Measurements from ENCODE around the gene LMBRD2.
"Not testable (repeated sequence)": the region's sequence is repeated elsewhere in the genome, so short reads cannot be mapped to it uniquely, and the experiment has no call there.

Gene LMBRD2

GRCh38 chr5:36152324-36153297, 924 bp upstream of the LMBRD2 start:
- Histone ChIP-seq H3K4me3 (peak overlapping the region; percentile 97), H3K27ac (peak overlapping the region; percentile 79)

GRCh38 chr5:36150676-36151433, 832 bp downstream of the LMBRD2 start:
- H4K20me1 ChIP-seq: 0 out of 2 replicates have a peak, but pooled peaks cover under 1% of the 10 kb centered on the region
- no peak for TF ChIP-seq Cebpa-rat (IDR thresholded peaks at IDR 0.05)
- peak overlapping the region; percentile 97 for H3K4me3 ChIP-seq
- no peaks in the 10 kb centered on the region for H3K27me3 ChIP-seq
- peak overlapping the region; percentile 81 for H3K27ac ChIP-seq
- peak overlapping the region; percentile 85 for H3K4me2 ChIP-seq
- H3K4me1 ChIP-seq: peaks cover 45% of the 10 kb centered on the region
- no peaks in the 10 kb centered on the region for H3K9me3 ChIP-seq
- peaks cover 23% of the 10 kb centered on the region for H3K36me3 ChIP-seq
- H3K9ac ChIP-seq: peak overlapping the region; percentile 87

More at GRCh38 chr5:36152324-36153297, 924 bp upstream of the LMBRD2 start:
- H3K4me2 ChIP-seq: peak overlapping the region; percentile 95
- 0 out of 2 replicates have a peak, but pooled peaks cover 5% of the 10 kb centered on the region for H4K20me1 ChIP-seq
- peaks cover 41% of the 10 kb centered on the region for H3K36me3 ChIP-seq
- TF ChIP-seq Cebpa-rat (IDR thresholded peaks at IDR 0.05): no peak
- no peaks in the 10 kb centered on the region for H3K27me3 ChIP-seq
- no peaks in the 10 kb centered on the region for H3K9me3 ChIP-seq
- peaks cover 55% of the 10 kb centered on the region for H3K4me1 ChIP-seq
- H3K9ac ChIP-seq: peak overlapping the region; percentile 87

GRCh38 chr5:36147681-36148080, 4.0 kb downstream of the LMBRD2 start:
- no peaks in the 10 kb centered on the region for H3K27me3 ChIP-seq
- 0 out of 2 replicates have a peak, but pooled peaks cover 3% of the 10 kb centered on the region for H3K9me3 ChIP-seq
- no peaks in the 10 kb centered on the region for H4K20me1 ChIP-seq
- no peak overlapping the region for H3K4me2 ChIP-seq
- H3K4me1 ChIP-seq: peaks cover 16% of the 10 kb centered on the region
- H3K27ac ChIP-seq: no peak overlapping the region
- no peak overlapping the region for H3K4me3 ChIP-seq
- H3K9ac ChIP-seq: no peak overlapping the region
- H3K36me3 ChIP-seq: peaks cover 4% of the 10 kb centered on the region; the same call in 1 of the 2 replicates
- no peak for TF ChIP-seq Cebpa-rat (IDR thresholded peaks at IDR 0.05)

- Histone ChIP-seq H3K9ac (no peak overlapping the region), H3K27me3 (no peaks in the 10 kb centered on the region)
Measured at GRCh38 chr5:36146390-36146789, 5.3 kb downstream of the LMBRD2 start.

GRCh38 chr5:36145311-36145710, 6.4 kb downstream of the LMBRD2 start:
- Histone ChIP-seq H3K9me3 (peaks cover 15% of the 10 kb centered on the region), H3K27me3 (no peaks in the 10 kb centered on the region), H3K27ac (no peak overlapping the region), H3K9ac (no peak overlapping the region), H3K4me2 (no peak overlapping the region), H3K36me3 (peaks cover 18% of the 10 kb centered on the region), H3K4me1 (peaks cover 9% of the 10 kb centered on the region), H4K20me1 (no peaks in the 10 kb centered on the region), H3K4me3 (no peak overlapping the region)
- no peak for TF ChIP-seq Cebpa-rat (IDR thresholded peaks at IDR 0.05)

More at GRCh38 chr5:36146390-36146789, 5.3 kb downstream of the LMBRD2 start:
- Histone ChIP-seq H3K4me3 (no peak overlapping the region), H4K20me1 (no peaks in the 10 kb centered on the region), H3K4me1 (peaks cover 16% of the 10 kb centered on the region), H3K9me3 (0 out of 2 replicates have a peak, but pooled peaks cover 7% of the 10 kb centered on the region), H3K4me2 (no peak overlapping the region), H3K27ac (no peak overlapping the region), H3K36me3 (peaks cover 9% of the 10 kb centered on the region; the same call in 1 of the 2 replicates)
- no peak for TF ChIP-seq Cebpa-rat (IDR thresholded peaks at IDR 0.05)

- H3K36me3 ChIP-seq: peaks cover 48% of the 10 kb centered on the region
- H3K4me3 ChIP-seq: peak overlapping the region; percentile 10; the same call in 1 of the 2 replicates
- no peaks in the 10 kb centered on the region for H3K27me3 ChIP-seq
- peaks cover 36% of the 10 kb centered on the region for H3K9me3 ChIP-seq
- no peaks in the 10 kb centered on the region for H3K4me1 ChIP-seq
- H3K27ac ChIP-seq: no peak overlapping the region
- H3K9ac ChIP-seq: no peak overlapping the region
- no peaks in the 10 kb centered on the region for H4K20me1 ChIP-seq
- no peak overlapping the region for H3K4me2 ChIP-seq
- TF ChIP-seq Cebpa-rat (IDR thresholded peaks at IDR 0.05): no peak
Measured at GRCh38 chr5:36138900-36139683, 12.6 kb downstream of the LMBRD2 start.

- no peaks in the 10 kb centered on the region for H3K4me1 ChIP-seq
- H3K9me3 ChIP-seq: peaks cover 29% of the 10 kb centered on the region
- peaks cover 39% of the 10 kb centered on the region for H3K36me3 ChIP-seq
- no peaks in the 10 kb centered on the region for H3K27me3 ChIP-seq
- no peaks in the 10 kb centered on the region for H4K20me1 ChIP-seq
- no peak overlapping the region for H3K4me3 ChIP-seq
- H3K9ac ChIP-seq: no peak overlapping the region
- H3K27ac ChIP-seq: no peak overlapping the region
- no peak for TF ChIP-seq Cebpa-rat (IDR thresholded peaks at IDR 0.05)
- no peak overlapping the region for H3K4me2 ChIP-seq
Measured at GRCh38 chr5:36136581-36136980, 15.1 kb downstream of the LMBRD2 start.

- H3K9ac ChIP-seq: no peak overlapping the region
- H4K20me1 ChIP-seq: no peaks in the 10 kb centered on the region
- peaks cover 37% of the 10 kb centered on the region for H3K36me3 ChIP-seq
- H3K4me2 ChIP-seq: no peak overlapping the region
- H3K9me3 ChIP-seq: peaks cover 28% of the 10 kb centered on the region
- H3K27ac ChIP-seq: no peak overlapping the region
- H3K4me3 ChIP-seq: no peak overlapping the region
- no peaks in the 10 kb centered on the region for H3K27me3 ChIP-seq
- TF ChIP-seq Cebpa-rat (IDR thresholded peaks at IDR 0.05): no peak
- no peaks in the 10 kb centered on the region for H3K4me1 ChIP-seq
Measured at GRCh38 chr5:36135988-36136387, 15.7 kb downstream of the LMBRD2 start.

GRCh38 chr5:36133009-36133408, 18.7 kb downstream of the LMBRD2 start:
- H3K36me3 ChIP-seq: peaks cover 30% of the 10 kb centered on the region
- not testable (repeated sequence) for H4K20me1 ChIP-seq

GRCh38 chr5:36129666-36130065, 22.0 kb downstream of the LMBRD2 start:
- H3K4me3 ChIP-seq, H3K4me1 ChIP-seq, H3K27me3 ChIP-seq, H3K9ac ChIP-seq, H3K4me2 ChIP-seq, H4K20me1 ChIP-seq, H3K27ac ChIP-seq: not testable (repeated sequence)
- Histone ChIP-seq H3K36me3 (peaks cover 32% of the 10 kb centered on the region), H3K9me3 (peaks cover 25% of the 10 kb centered on the region)

More at GRCh38 chr5:36133009-36133408, 18.7 kb downstream of the LMBRD2 start:
- H3K9ac ChIP-seq, H3K27me3 ChIP-seq, H3K27ac ChIP-seq, H3K4me1 ChIP-seq, H3K4me3 ChIP-seq, H3K4me2 ChIP-seq: not testable (repeated sequence)
- H3K9me3 ChIP-seq: peaks cover 17% of the 10 kb centered on the region

All from BLaER1 (cell line).